HCT116 (cell line): ENCODE data around the gene OSCP1. TPM values are rescaled to one million over a fixed set of nuclear protein-coding genes. Genes with fewer than 3 reads are reported as not detected.
A peak's percentile ranks its signal among the peaks of the same experiment; 100 is the strongest.

Experiments used
- ATAC-seq: fragments of 200-7000 bp; cut with Tn5 transposase; 2 replicates; pipeline ENCODE4 v1.9.1; 2020; ENCODE audit warnings: mild to moderate bottlenecking, moderate library complexity
- BruUV-seq: library from RNA; stranded (reverse); fragments of 400-500 nt; replicated peaks from 2 replicates; lab custom pipeline; 2021; lab: Mats Ljungman, UMichigan
- CTCF ChIA-PET: fragments of 300-600 bp; sonication (Branson Sonifier 250); formaldehyde crosslinking; loops from one replicate; lab custom pipeline; 2021; ENCODE audit warnings: antibody characterized with exemption; lab: Charles Lee
- POLR2A ChIA-PET: fragments of 300-600, 350-600 bp; sonication (Branson Sonifier 250); formaldehyde crosslinking; loops from one replicate; lab custom pipeline; 2021; ENCODE audit warnings: antibody characterized with exemption; lab: Charles Lee
- RAD21 ChIA-PET, 2 experiments: fragments of 300-600 bp; sonication (Branson Sonifier 250); formaldehyde crosslinking; loops; one replicate each; lab custom pipeline; 2023; ENCODE audit warnings: low total read pairs in 2 of 2; ENCODE audit not compliant: uncharacterized antibody in 2 of 2, unreplicated experiment in 2 of 2, low non-redundant PET in 1 of 2; lab: Charles Lee
- DNase-seq: peaks from one replicate; pipeline ENCODE4 v3.0.0-alpha.2; 2010; ENCODE audit warnings: low read depth, low spot score
- H2AFZ ChIP-seq: fragments of 200-600 bp; shearing (Covaris generic), sonication (generic); 2 replicates; pipeline ENCODE4 v1.6.1; 2017; ENCODE audit warnings: low read depth, mixed run types, mixed read lengths, antibody characterized with exemption, low read length; ENCODE audit not compliant: poor library complexity, severe bottlenecking
- H3K27ac ChIP-seq: 2 replicates; pipeline ENCODE4 v1.5.1; 2012; ENCODE audit warnings: low read depth, low read length
- H3K27me3 ChIP-seq: fragments of 200-600 bp; sonication (generic); 2 replicates; pipeline ENCODE4 v1.6.1; 2016; ENCODE audit warnings: mixed run types, low read length, mixed read lengths; ENCODE audit not compliant: insufficient read depth
- H3K36me3 ChIP-seq, 2 experiments: fragments of 200-500 bp in 1 of 2; fragments of 200-600 bp in 1 of 2; sonication (Bioruptor generic) in 1 of 2; sonication (generic) in 1 of 2; 2 replicates each; pipeline versions ENCODE4 v1.5.1 to v1.6.1; 2014 to 2016; ENCODE audit warnings: low read length in 2 of 2, inconsistent platforms in 1 of 2, mixed read lengths in 1 of 2, mixed run types in 1 of 2; ENCODE audit not compliant: insufficient read depth in 2 of 2, control insufficient read depth in 1 of 2
- H3K4me1 ChIP-seq, 2 experiments: fragments of 200-600 bp in 1 of 2; sonication (generic) in 1 of 2; 2 replicates each; pipeline versions ENCODE4 v1.5.1 to v1.6.1; 2012 to 2017; ENCODE audit warnings: low read length in 2 of 2, inconsistent platforms in 1 of 2, mild to moderate bottlenecking in 1 of 2, mixed read lengths in 1 of 2, mixed run types in 1 of 2, moderate library complexity in 1 of 2; ENCODE audit not compliant: insufficient read depth in 2 of 2, control insufficient read depth in 1 of 2
- H3K4me2 ChIP-seq: fragments of 200-600 bp; sonication (generic); 2 replicates; pipeline ENCODE4 v1.6.1; 2017; ENCODE audit warnings: mixed run types, low read length, mixed read lengths
- H3K4me3 ChIP-seq, 2 experiments: fragments of 200-600 bp in 1 of 2; sonication (generic) in 1 of 2; replicated peaks in 1 of 2; 2 replicates each; pipeline ENCODE4 v1.5.1; 2011 to 2016; ENCODE audit warnings: low read length in 2 of 2, control low read depth in 1 of 2, low read depth in 1 of 2, mild to moderate bottlenecking in 1 of 2, mixed read lengths in 1 of 2, mixed run types in 1 of 2
- H3K79me2 ChIP-seq: fragments of 200-600 bp; sonication (generic); 2 replicates; pipeline ENCODE4 v1.6.1; 2017; ENCODE audit warnings: mild to moderate bottlenecking, mixed run types, low read length, moderate library complexity, mixed read lengths; ENCODE audit not compliant: insufficient read depth
- H3K9ac ChIP-seq: fragments of 200-600 bp; sonication (generic); 2 replicates; pipeline ENCODE4 v1.6.1; 2016; ENCODE audit warnings: low read length, mixed read lengths
- H3K9me2 ChIP-seq: fragments of 200-600 bp; sonication (generic), shearing (Covaris generic); 2 replicates; pipeline ENCODE4 v1.6.1; 2017; ENCODE audit warnings: mixed run types, mild to moderate bottlenecking, moderate library complexity; ENCODE audit not compliant: insufficient read depth
- H3K9me3 ChIP-seq, 2 experiments: fragments of 200-500 bp in 1 of 2; fragments of 200-600 bp in 1 of 2; sonication (Bioruptor generic) in 1 of 2; sonication (generic) in 1 of 2; 2 replicates each; pipeline ENCODE4 v1.6.1; 2014 to 2017; ENCODE audit warnings: low read length in 2 of 2, mixed read lengths in 2 of 2, inconsistent platforms in 1 of 2, low read depth in 1 of 2, mild to moderate bottlenecking in 1 of 2, mixed run types in 1 of 2, moderate library complexity in 1 of 2; ENCODE audit not compliant: control insufficient read depth in 1 of 2, insufficient read depth in 1 of 2
- H4K20me1 ChIP-seq: fragments of 200-600 bp; sonication (generic), shearing (Covaris generic); 2 replicates; pipeline ENCODE4 v1.6.1; 2017; ENCODE audit warnings: mixed run types, mild to moderate bottlenecking, moderate library complexity; ENCODE audit not compliant: insufficient read depth
- CEBPB ChIP-seq: IDR thresholded peaks from 2 replicates; pipeline ENCODE4 v1.6.1; 2012; ENCODE audit warnings: low read depth
- EGR1 ChIP-seq: IDR thresholded peaks from 2 replicates; pipeline ENCODE4 v1.6.1; 2012; ENCODE audit warnings: low read depth
- ELF1 ChIP-seq: IDR thresholded peaks from 2 replicates; pipeline ENCODE4 v1.6.1; 2012; ENCODE audit warnings: low read depth, borderline replicate concordance
- EZH2 ChIP-seq: fragments of 200-600 bp; sonication (generic); IDR thresholded peaks from 2 replicates; pipeline ENCODE4 v1.6.1; 2017; ENCODE audit warnings: antibody characterized with exemption, mixed run types
- FOSL1 ChIP-seq: IDR thresholded peaks from 2 replicates; pipeline ENCODE4 v1.6.1; 2012; ENCODE audit warnings: low read depth
- MAX ChIP-seq: IDR thresholded peaks from 2 replicates; pipeline ENCODE4 v1.6.1; 2012
- POLR2A ChIP-seq: IDR thresholded peaks from 2 replicates; pipeline ENCODE4 v1.7.0; 2011; ENCODE audit warnings: borderline replicate concordance; ENCODE audit not compliant: insufficient read depth, insufficient read length; ENCODE audit errors: extremely low read depth
- POLR2AphosphoS5 ChIP-seq: IDR thresholded peaks from 2 replicates; pipeline ENCODE4 v1.6.1; 2011; ENCODE audit warnings: mild to moderate bottlenecking, low read depth, low read length, moderate library complexity
- SIN3A ChIP-seq: IDR thresholded peaks from 2 replicates; pipeline ENCODE4 v1.6.1; 2012; ENCODE audit warnings: low read depth
- SP1 ChIP-seq: IDR thresholded peaks from 2 replicates; pipeline ENCODE4 v1.6.1; 2012; ENCODE audit warnings: low read depth
- TCF7L2 ChIP-seq: IDR thresholded peaks from 2 replicates; pipeline ENCODE4 v1.7.0; 2011; ENCODE audit warnings: borderline replicate concordance, inconsistent platforms; ENCODE audit not compliant: insufficient read depth, insufficient read length; ENCODE audit errors: extremely low read depth
- YY1 ChIP-seq: IDR thresholded peaks from 2 replicates; pipeline ENCODE4 v1.6.1; 2011; ENCODE audit warnings: low read length, low read depth, moderate library complexity, mild to moderate bottlenecking; ENCODE audit not compliant: insufficient replicate concordance; ENCODE audit errors: extremely low read depth
- ZBTB33 ChIP-seq: IDR thresholded peaks from 2 replicates; pipeline ENCODE4 v1.6.1; 2011; ENCODE audit warnings: mild to moderate bottlenecking, low read length, moderate library complexity; ENCODE audit not compliant: insufficient replicate concordance; ENCODE audit errors: extremely low read depth
- ZFX ChIP-seq: fragments of 450-650 bp; IDR thresholded peaks from 2 replicates; pipeline ENCODE4 v1.6.1; 2017
- ZNF274 ChIP-seq: fragments of 200-500 bp; sonication (Bioruptor generic); IDR thresholded peaks from 2 replicates; pipeline ENCODE4 v1.6.1; 2014; ENCODE audit warnings: mild to moderate bottlenecking, low read depth, low read length, inconsistent platforms
- intact Hi-C: fragments of 100-400 bp; cut with micrococcal nuclease; formaldehyde crosslinking; loops from 2 replicates; pipeline ENCODE4 v1.10.0; 2022
- total RNA-seq: library from RNA; stranded (reverse); gene quantifications from one replicate; pipeline ENCODE4 v1.2.1, GENCODE V29; 2021; ENCODE audit not compliant: unreplicated experiment

Gene OSCP1
- total RNA-seq, 1 experiment from 2014 or later, result 4.1 TPM

GRCh38 chr1:36397378-36398230 lies 52.6 kb downstream of the OSCP1 start, which contains the start of gene LSM10:
Gene LSM10, minus strand, starts transcription at chr1:36397908. Its CDS starts 3,779 bp downstream, at chr1:36394129.
- Histone ChIP-seq H3K4me3 (peak within 1 kb of the TSS; percentile 85 to 91), H3K9me3 (no peaks in the 10 kb centered on the region), H2AFZ (no peak within 1 kb of the TSS), H3K9me2 (no peaks in the 10 kb centered on the region), H3K4me2 (peak within 1 kb of the TSS; percentile 94), H3K4me1 (peaks cover 32 to 49% of the 10 kb centered on the region in 2 experiments), H3K36me3 (peaks cover 12 to 16% of the 10 kb centered on the region in 2 experiments; a peak in 3 of 4 replicates), H3K27ac (peak within 1 kb of the TSS; percentile 74), H4K20me1 (no peaks in the 10 kb centered on the region), H3K79me2 (peaks cover 34% of the 10 kb centered on the region), H3K27me3 (no peaks in the 10 kb centered on the region), H3K9ac (peak within 1 kb of the TSS; percentile 90)
- intact Hi-C loops, result no loop called here
- TSS peak; percentile 52 for BruUV-seq
- ChIA-PET POLR2A (interaction anchor here (1.1 to 7.4 kb wide), 3 partner anchors 10 to 248 kb away, joined by 4 to 219 read pairs (median 4); partner anchors contain the start of genes STK40 and TRAPPC3), CTCF (interaction anchor here (1.8 kb wide), 1 partner anchor 11 kb away, joined by 7 read pairs; no protein-coding TSS in a partner anchor), RAD21 (interaction anchor here in 1 of 2 experiments (0.9 kb wide), 1 partner anchor 11 kb away, joined by 3 read pairs; no protein-coding TSS in a partner anchor)
- ATAC-seq, result peak; percentile 55
- no peak for TF ChIP-seq ZNF274
- peak; percentile 80 for TF ChIP-seq POLR2A
- TF ChIP-seq SP1, result peak; percentile 86
- TF ChIP-seq FOSL1, result no peak; the same call in 1 of the 2 replicates
- TF ChIP-seq MAX, result peak; percentile 91
- no peak; the same call in 1 of the 2 replicates for TF ChIP-seq ELF1
- no peak for TF ChIP-seq CEBPB
- no peak for TF ChIP-seq EZH2
- peak; percentile 47; the same call in 1 of the 2 replicates for TF ChIP-seq EGR1
- peak; percentile 85 for TF ChIP-seq POLR2AphosphoS5
- peak; percentile 84 for TF ChIP-seq YY1
- peak; percentile 97 for TF ChIP-seq SIN3A
- TF ChIP-seq TCF7L2, result peak; percentile 53
- TF ChIP-seq ZFX, result peak; percentile 86
- peak; percentile 79 for TF ChIP-seq ZBTB33
- peak; percentile 85 for DNase-seq
